ENCODE data around the gene BEGAIN.

The BEGAIN gene

GRCh38 chr14:100615736-100616695 lies 28.8 kb upstream of the BEGAIN start:
- DNase-seq, result no peak

- DNase-seq, result no peak
Observed at GRCh38 chr14:100614803-100615202, 27.6 kb upstream of the BEGAIN start.

- no peak for DNase-seq
Observed at GRCh38 chr14:100612986-100613385, 25.8 kb upstream of the BEGAIN start.

- no peak for DNase-seq
Observed at GRCh38 chr14:100611811-100612480, 24.7 kb upstream of the BEGAIN start.

DNA sequence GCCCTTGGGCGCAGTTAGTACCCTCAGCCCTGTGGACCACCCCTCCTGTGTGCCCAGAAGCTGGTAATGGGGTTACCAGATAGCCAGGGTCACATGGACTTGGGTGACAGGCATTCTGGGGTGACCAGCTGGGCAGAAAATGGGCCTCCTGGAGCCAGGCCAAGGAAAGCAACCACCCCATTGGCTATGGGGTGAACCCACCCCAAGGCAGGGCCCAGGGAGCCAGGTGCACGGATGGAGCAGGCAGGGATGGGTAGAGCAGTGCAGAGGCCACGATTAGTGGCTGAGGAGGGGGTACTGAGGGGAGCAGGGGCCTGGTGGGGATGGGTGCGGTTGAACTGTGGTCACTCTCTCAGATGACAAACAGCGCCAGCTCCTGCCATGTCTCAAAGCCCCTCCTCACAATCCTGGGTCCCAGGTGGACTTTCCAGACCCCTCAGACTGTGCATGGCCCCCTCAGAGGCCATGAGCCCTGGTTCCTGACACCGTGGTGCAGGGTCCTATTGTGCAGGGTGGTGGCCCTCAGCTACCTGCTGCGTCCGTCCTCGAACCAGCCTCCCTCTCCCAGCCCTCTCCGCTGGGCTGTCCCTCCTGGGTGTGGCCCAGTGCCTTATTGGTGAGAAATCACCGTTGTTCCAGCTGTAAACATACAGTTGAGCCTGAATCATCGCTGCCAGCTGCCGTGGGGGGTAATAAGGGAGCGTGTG lies 23.4 kb upstream of the BEGAIN start:
- DNase-seq, result no peak

GRCh38 chr14:100609941-100610391 lies 22.7 kb upstream of the BEGAIN start:
- no peak for DNase-seq

DNA sequence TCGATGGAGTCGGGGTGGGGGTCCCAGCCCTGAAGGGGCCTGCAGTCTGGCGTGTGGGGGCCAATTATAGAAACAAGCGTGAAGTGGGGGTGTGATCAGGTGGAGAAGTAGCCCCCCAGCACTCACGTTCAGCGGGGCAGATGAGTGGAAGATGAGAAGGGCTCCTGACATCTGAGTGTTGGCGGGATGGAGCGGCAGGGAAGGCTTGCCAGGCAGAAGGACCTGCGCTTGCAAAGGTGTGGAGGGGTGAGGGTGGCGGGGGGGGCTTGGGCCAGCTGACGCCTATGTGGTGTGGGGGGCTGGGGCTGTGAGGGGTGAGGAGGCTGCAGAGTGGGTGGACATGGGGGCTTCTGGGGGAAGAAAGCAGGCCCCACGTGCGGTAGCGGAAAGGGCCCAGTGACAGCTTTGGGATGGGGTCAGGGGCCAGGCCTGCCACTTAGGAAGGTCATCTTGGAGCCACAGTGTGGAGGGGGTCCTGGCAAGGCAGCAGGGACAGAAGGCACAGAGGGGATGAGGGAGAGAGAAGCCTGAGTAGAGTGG lies 22.2 kb upstream of the BEGAIN start:
- no peak for DNase-seq

DNA sequence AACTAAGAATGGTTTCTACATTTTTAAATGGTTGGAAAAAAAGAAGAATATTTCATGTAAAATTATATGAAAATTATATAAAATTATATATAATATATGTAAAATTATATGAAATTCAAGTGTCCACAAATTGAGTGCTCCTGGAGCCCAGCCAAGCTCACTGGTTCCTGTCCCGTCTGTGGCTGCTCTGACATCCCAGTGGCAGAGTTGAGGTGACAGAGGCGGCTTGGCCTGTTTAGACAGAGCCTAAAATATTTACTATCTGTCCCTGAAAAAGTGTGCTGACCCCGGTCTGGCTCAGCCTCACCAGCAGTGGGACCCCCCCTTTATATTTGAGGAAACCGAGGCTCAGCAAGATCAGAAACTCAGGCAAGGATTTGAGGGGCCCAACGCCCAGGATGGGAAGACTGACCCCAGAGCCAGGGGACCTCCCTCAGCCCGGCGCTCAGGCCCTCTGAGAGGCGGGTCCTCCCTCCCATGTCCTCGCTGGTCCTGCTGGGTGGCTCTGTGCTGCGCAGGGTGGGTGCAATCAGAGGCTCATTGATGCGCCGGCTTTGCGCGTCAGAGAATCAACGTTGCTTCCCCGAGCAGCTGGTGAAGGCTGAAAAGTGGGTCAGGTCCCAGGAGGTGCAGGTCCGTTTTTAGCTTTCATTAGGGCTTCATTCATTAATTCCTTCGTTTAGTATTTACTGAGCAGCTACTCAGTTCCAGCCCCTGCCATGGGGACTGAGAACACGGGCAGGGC lies 21.5 kb upstream of the BEGAIN start:
- no peak for DNase-seq

DNA sequence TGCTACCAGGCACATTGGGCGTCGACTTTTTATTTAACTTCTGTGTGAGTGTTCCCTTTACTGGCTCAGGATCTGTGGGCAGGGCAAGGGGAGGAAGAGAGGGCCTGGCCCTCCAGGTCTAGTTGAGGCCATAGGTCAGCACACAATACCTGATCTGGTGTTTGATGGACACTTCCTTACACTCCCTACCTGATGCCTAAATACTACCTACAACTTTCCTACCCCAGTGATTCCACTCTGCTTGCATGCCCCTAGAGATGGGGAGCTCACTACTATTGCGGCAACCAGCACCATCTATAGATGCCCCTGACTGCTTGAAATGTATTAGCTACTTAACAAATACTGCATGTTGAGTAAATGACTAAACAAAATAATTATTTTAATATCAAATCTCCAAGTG lies 20.8 kb upstream of the BEGAIN start:
- no peak for DNase-seq

DNA sequence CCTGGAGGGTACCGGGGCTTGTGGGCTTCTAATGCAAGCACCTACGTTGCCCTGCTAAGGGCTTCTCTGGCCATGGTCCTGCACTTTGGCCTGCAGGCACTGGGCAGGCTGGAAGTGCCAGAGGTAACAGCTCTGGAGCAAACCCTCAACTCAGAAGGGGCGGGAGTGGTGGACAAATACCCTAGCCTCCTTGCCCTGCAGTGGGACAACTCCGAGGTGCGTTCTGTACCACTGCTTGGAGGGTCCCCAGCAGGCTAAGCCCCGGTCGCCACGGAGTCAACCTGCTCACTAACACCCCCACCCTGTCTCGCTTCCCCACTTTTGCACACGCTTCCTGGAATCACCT lies 20.4 kb upstream of the BEGAIN start:
- no peak for DNase-seq

DNA sequence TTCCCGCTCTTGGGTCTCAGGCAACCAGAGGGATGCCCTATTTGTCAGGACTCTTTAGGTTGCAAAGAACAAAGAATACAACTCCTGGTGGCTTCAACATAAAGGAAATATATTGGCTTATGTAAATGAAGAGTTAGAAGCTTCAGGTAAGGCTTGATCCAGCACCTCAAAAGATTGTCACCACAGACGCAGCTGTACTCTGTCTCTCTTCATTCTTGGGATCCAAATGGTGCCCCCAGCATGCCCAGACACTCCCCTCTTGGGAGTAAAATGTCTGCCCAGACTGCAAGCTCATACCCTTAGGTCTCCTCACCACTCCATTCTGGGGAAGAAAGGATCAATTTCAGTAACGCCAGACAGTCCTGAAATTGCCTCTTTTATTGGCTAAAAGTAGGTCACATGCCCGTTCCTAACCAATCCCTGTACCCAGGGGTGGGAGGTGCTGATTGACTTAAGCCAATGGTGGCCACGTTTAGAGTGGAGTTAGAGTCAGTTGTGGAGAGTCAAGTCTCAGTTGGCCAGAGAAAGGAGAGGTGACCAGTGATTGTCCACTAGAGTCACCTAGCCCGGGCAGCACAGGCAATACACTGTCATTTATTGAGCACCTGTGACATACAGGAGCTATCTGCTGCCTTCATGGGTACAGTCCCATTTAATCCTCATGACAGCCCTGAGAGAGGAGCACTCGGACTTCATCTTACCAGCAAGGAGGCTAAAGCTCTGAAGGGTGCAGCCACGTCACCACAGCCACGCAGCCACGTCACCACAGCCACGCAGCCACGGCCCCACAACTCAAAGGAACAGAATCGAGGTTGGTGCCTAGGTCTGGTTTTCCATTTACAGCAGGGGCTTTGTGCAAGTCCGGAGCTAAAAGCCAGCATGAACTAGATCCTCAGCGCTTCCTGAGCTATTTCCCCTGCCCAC lies 19.7 kb upstream of the BEGAIN start:
- no peak for DNase-seq

GRCh38 chr14:100605706-100606686 lies 18.8 kb upstream of the BEGAIN start:
- no peak for DNase-seq

- DNase-seq, result no peak
Observed at GRCh38 chr14:100605230-100605629, 18.0 kb upstream of the BEGAIN start.

DNA sequence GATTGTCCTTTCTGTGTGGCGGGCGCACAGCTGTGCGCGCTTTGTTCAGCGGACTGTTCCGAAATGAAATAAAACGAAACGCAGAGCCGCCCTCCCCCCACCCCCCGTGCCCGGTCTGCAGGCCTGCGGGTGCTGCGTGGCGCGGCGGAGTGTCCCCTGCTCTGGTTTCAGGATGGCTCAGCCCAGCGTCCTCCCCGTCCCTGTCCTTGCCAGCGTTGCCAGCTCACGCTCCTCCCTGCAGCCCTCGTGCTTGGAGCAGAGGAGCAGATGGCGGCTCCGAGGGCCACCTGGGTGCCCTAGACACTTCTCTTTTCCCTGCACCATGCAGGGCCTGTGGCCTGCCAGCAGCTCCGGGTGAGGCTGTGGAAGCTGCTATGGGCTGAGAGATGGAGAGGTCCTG lies 17.5 kb upstream of the BEGAIN start:
- no peak for DNase-seq

DNA sequence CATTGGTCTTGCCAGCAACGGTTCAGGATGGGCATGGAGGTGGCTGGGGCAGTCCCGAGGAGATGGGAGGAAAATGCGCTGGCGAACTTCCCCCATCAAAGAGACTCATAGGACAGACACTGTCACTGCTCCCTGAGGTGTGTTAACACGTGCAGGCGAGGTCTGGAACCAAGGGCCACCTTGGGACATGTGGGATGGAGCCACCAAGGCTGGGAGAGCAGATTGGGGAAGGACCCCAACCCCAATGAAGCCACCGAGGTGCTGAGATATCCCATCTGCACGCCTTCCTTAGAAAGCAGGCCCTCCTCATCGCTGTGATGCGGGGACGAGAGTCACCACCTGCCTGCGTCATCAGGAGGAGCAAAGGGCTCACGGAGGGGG lies 16.9 kb upstream of the BEGAIN start:
- no peak for DNase-seq

DNA sequence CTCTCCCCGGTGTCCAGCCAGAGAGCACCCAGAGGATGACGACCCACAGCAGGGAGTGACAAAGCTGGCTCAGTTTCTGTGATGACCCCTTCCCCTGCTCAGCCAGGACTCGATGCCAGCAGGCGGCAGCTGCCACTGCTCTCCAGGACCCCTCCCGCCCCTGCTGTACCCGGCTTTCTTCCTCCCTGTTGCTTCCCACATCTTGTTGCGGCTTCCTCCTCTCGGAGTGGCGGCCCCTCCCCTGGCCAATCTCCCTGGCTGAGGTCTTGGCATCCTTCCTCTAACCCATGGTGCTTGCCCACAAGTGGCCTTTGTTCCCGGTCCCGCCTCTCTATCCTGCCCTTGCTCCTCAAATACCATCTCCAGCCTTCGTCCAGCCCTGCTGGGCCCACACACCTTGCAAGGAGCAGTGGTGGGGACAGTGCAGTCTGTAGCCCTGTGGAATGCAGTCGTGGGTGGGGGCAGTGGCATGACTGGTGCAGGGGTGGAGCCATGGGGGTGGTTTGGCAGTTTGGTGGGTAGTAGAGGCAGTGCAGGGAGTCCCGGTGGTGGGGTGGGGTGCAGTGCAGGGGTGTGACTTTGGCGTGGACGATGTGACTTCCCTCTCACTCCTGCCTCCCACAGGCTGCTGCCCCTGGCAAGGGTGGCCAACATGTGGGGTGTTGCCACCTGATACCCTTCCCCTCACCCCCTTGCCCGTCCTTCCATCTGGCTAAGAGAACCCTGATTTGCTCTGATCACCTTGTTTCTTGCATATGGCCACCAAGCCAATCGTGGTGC lies 16.3 kb upstream of the BEGAIN start:
- DNase-seq, result no peak

DNA sequence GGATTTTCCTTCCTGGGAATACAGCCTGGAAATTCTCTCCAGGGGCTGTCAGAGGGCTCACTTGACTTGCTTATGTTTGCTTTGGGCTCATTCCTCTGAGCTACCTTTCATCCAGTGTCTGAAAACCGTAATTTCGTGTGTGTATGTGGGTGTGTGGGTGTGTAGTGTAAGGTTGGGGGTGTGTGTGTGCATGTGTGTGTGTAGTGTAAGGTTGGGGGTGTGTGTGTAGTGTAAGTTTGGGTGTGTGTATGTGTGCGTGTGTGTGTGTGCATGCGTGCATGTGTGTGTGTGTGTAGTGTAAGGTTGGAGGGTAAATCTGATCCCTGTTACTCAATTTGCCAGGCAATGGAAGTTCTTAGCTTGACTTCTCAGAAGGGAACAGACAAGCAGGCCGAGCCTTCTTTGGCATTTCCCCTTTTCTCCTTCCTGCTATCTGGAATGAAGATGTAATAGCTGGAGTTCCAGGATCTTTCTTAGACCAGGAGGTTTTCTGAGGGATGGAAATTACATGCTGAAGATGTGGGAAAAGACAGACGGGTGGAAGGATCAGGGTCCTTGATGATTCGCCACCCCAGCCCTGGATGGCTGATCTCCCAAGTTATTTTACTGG lies 15.5 kb upstream of the BEGAIN start:
- no peak for DNase-seq

- no peak for DNase-seq
Observed at GRCh38 chr14:100601914-100602313, 14.7 kb upstream of the BEGAIN start.

- no peak for DNase-seq
Observed at GRCh38 chr14:100601064-100601463, 13.8 kb upstream of the BEGAIN start.

All from NCI-H187 treated with DMSO at 0.1 percent for 48 hours (cell line).